MCF 10A (cell line): ENCODE results near the gene LDB3. TPM values are rescaled to one million over a fixed set of nuclear protein-coding genes. Genes with fewer than 3 reads are reported as not detected.
A peak's percentile ranks its signal among the peaks of the same experiment; 100 is the strongest.

Experiments
- BruUV-seq: library from RNA; stranded (reverse); fragments of 400-500 nt; replicated peaks from 2 replicates; lab custom pipeline; 2021; lab: Mats Ljungman, UMichigan
- CTCF ChIA-PET: fragments of 300-600 bp; sonication (Branson Sonifier 250); formaldehyde crosslinking; extraction: SDS; loops from one replicate; lab custom pipeline; 2021; ENCODE audit warnings: antibody characterized with exemption, inconsistent platforms; lab: Yijun Ruan, JAX
- POLR2A ChIA-PET: fragments of 300-600, 350-650 bp; sonication (Branson Sonifier 250); formaldehyde crosslinking; extraction: SDS; loops from one replicate; lab custom pipeline; 2020; ENCODE audit warnings: antibody characterized with exemption, inconsistent platforms; lab: Yijun Ruan, JAX
- DNase-seq: peaks from one replicate; pipeline ENCODE4 v3.0.0-alpha.2; 2018; ENCODE audit not compliant: unreplicated experiment
- H3K27ac Mint-ChIP-seq: one replicate; pipeline ENCODE4 v1.8.0; 2022; ENCODE audit warnings: mild to moderate bottlenecking, low read depth, mixed read lengths; ENCODE audit not compliant: unreplicated experiment
- H3K27me3 Mint-ChIP-seq: one replicate; pipeline ENCODE4 v1.8.0; 2022; ENCODE audit warnings: mixed read lengths; ENCODE audit not compliant: insufficient read depth, unreplicated experiment
- H3K36me3 Mint-ChIP-seq: one replicate; pipeline ENCODE4 v1.8.0; 2022; ENCODE audit warnings: mild to moderate bottlenecking, moderate library complexity, mixed read lengths; ENCODE audit not compliant: insufficient read depth, unreplicated experiment
- H3K4me1 Mint-ChIP-seq: one replicate; pipeline ENCODE4 v1.8.0; 2022; ENCODE audit warnings: mixed read lengths; ENCODE audit not compliant: insufficient read depth, unreplicated experiment
- H3K4me3 Mint-ChIP-seq: one replicate; pipeline ENCODE4 v1.8.0; 2022; ENCODE audit warnings: mild to moderate bottlenecking, moderate library complexity, mixed read lengths; ENCODE audit not compliant: unreplicated experiment
- H3K9me3 Mint-ChIP-seq: one replicate; pipeline ENCODE4 v1.8.0; 2022; ENCODE audit warnings: mixed read lengths; ENCODE audit not compliant: unreplicated experiment
- intact Hi-C: fragments of 100-400 bp; cut with micrococcal nuclease; formaldehyde crosslinking; loops from 2 replicates; pipeline ENCODE4 v1.14.1; 2022
- total RNA-seq: library from RNA; stranded (reverse); gene quantifications from 2 replicates; pipeline ENCODE4 v1.2.3, GENCODE V29; 2022
- TF ChIP-seq, protein P1 (sequence below): fragments of 200-600 bp; IDR thresholded peaks from one replicate; pipeline ENCODE4 v1.8.0; 2022; ENCODE audit warnings: antibody characterized with exemption, mild to moderate bottlenecking; ENCODE audit not compliant: unreplicated experiment

LDB3 gene
- total RNA-seq, 1 experiment from 2014 or later = 0.23 TPM

DNA sequence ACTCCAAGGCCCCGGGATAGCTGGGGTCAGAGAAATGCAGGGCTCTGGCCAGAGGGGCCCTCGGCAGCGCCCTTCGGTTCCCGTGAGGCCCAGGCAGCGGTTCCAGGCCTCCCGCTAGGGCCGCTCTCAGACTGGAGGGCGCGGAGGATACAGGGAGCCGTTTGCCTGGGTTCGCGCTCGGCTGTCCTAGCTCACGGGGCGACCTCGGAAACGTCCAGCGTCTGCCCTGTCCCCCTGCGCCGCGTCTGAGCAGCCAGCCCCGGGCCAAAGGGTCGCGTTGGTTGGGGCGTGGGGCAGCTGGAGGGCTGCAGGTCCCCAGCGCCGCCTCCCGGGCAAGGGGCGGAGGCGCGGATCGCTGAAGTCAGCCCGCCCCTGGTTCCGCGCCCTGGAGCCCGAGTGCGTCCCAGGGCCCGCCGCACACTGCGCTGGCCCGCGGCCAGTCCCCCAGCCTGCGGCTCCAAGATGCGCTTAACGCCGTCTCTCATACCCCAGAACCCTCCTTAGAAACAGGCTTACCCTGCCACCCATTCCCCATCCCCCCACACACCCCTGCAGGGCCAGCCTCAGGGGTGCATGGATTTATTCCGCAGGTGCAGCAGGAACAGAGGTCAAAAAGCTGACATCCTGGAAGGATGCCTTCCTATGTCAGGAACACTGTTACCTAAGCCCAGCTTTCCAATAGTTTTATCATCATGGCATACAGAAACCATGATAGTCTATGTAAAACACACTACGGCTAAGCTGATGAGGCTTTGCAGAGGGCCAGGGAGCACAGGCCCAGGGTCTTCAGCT is 36.1 kb upstream of the LDB3 start:
- CTCF ChIA-PET = no interaction called here
- no peak for DNase-seq
- no peak overlapping the region for H3K4me3 Mint-ChIP-seq
- POLR2A ChIA-PET = no interaction called here
- no peak overlapping the region for H3K27ac Mint-ChIP-seq
- no peaks in the 10 kb centered on the region for H3K27me3 Mint-ChIP-seq
- peaks cover 7% of the 10 kb centered on the region for H3K4me1 Mint-ChIP-seq
- no TSS peak for BruUV-seq
- TF ChIP-seq, protein P1, sequence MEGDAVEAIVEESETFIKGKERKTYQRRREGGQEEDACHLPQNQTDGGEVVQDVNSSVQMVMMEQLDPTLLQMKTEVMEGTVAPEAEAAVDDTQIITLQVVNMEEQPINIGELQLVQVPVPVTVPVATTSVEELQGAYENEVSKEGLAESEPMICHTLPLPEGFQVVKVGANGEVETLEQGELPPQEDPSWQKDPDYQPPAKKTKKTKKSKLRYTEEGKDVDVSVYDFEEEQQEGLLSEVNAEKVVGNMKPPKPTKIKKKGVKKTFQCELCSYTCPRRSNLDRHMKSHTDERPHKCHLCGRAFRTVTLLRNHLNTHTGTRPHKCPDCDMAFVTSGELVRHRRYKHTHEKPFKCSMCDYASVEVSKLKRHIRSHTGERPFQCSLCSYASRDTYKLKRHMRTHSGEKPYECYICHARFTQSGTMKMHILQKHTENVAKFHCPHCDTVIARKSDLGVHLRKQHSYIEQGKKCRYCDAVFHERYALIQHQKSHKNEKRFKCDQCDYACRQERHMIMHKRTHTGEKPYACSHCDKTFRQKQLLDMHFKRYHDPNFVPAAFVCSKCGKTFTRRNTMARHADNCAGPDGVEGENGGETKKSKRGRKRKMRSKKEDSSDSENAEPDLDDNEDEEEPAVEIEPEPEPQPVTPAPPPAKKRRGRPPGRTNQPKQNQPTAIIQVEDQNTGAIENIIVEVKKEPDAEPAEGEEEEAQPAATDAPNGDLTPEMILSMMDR = no peak
- peaks cover 4% of the 10 kb centered on the region for H3K36me3 Mint-ChIP-seq
- no peaks in the 10 kb centered on the region for H3K9me3 Mint-ChIP-seq
- intact Hi-C loops = no loop called here

- Mint-ChIP-seq H3K27ac (no peak overlapping the region), H3K36me3 (peaks cover 4% of the 10 kb centered on the region), H3K4me1 (peaks cover 7% of the 10 kb centered on the region), H3K4me3 (no peak overlapping the region), H3K9me3 (no peaks in the 10 kb centered on the region), H3K27me3 (no peaks in the 10 kb centered on the region)
- POLR2A ChIA-PET = no interaction called here
- CTCF ChIA-PET = no interaction called here
- BruUV-seq = no TSS peak
- no peak for DNase-seq
- TF ChIP-seq, protein P1 = no peak
- intact Hi-C loops = no loop called here
Measured at GRCh38 chr10:86632951-86633350, 35.4 kb upstream of the LDB3 start.

- Mint-ChIP-seq H3K36me3 (peaks cover 4% of the 10 kb centered on the region), H3K4me1 (peaks cover 7% of the 10 kb centered on the region), H3K9me3 (no peaks in the 10 kb centered on the region), H3K27ac (peak overlapping the region; percentile 52), H3K27me3 (no peaks in the 10 kb centered on the region), H3K4me3 (no peak overlapping the region)
- CTCF ChIA-PET = interaction anchor here (0.7 kb wide), 1 partner anchor 9 kb away, joined by 3 read pairs; no protein-coding TSS in a partner anchor
- TF ChIP-seq, protein P1 = no peak
- BruUV-seq = no TSS peak
- POLR2A ChIA-PET = interaction anchor here (1.2 kb wide), 1 partner anchor 14 kb away, joined by 3 read pairs; no protein-coding TSS in a partner anchor
- intact Hi-C loops = no loop called here
- no peak for DNase-seq
Measured at GRCh38 chr10:86635402-86635801, 32.9 kb upstream of the LDB3 start.

DNA sequence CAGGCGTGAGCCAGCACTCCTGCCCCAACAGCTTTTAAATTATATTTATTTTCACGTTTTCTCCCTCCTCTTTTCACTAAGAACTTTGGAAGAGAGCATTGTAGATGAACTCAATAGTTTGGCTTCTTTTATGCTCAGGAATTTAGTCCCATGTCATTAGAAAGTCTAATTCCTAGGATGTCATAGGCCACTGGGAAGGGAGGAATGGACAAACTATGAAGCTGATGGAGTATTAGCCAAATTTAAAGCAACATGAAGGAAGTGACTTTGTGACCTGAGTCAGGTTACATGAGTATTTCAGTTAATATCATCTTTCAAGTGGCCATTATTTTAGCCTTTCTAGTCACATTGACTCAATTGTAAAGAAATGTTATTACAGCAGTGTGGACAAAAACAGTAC is 32.0 kb upstream of the LDB3 start:
- POLR2A ChIA-PET = interaction anchor here (1.2 kb wide), 1 partner anchor 13 kb away, joined by 3 read pairs; no protein-coding TSS in a partner anchor
- Mint-ChIP-seq H3K36me3 (peaks cover 4% of the 10 kb centered on the region), H3K27me3 (no peaks in the 10 kb centered on the region)

More for the DNA sequence above, 32.0 kb upstream of the LDB3 start:
- peaks cover 7% of the 10 kb centered on the region for H3K4me1 Mint-ChIP-seq
- no TSS peak for BruUV-seq
- H3K4me3 Mint-ChIP-seq = no peak overlapping the region
- CTCF ChIA-PET = no interaction called here
- no peaks in the 10 kb centered on the region for H3K9me3 Mint-ChIP-seq
- intact Hi-C loops = no loop called here
- no peak for DNase-seq
- TF ChIP-seq, protein P1 = no peak
- no peak overlapping the region for H3K27ac Mint-ChIP-seq
